Small intestine (tissue), 7 donors: ENCODE measurements around the gene EFCAB9. TPM values are rescaled to one million over a fixed set of nuclear protein-coding genes. Genes with fewer than 3 reads are reported as not detected.

Experiments used
- DNase-seq, 2 donors: peaks; one replicate each; pipeline versions ENCODE4 v3.0.0 to v3.0.0-alpha.2; 2013
- FAIRE-seq: peaks from 2 replicates; lab custom pipeline; 2012; peaks lifted over from hg19 to GRCh38; lab: Jason Lieb, UNC
- H3K27ac ChIP-seq, 3 donors: one replicate each; pipeline ENCODE4 v1.5.1; 2013; ENCODE audit warnings: low read length in 2 of 3, mild to moderate bottlenecking in 2 of 3, control low read depth in 1 of 3, inconsistent platforms in 1 of 3, low read depth in 1 of 3, moderate library complexity in 1 of 3
- H3K27me3 ChIP-seq, 3 donors: one replicate each; pipeline ENCODE4 v1.6.1; 2013; ENCODE audit warnings: low read length in 3 of 3, inconsistent platforms in 1 of 3; ENCODE audit not compliant: control insufficient read depth in 3 of 3, insufficient read depth in 3 of 3
- H3K36me3 ChIP-seq, 3 donors: one replicate each; pipeline ENCODE4 v1.6.1; 2013; ENCODE audit warnings: low read length in 3 of 3, inconsistent platforms in 1 of 3, low read depth in 1 of 3, mild to moderate bottlenecking in 1 of 3, moderate library complexity in 1 of 3; ENCODE audit not compliant: control insufficient read depth in 3 of 3, insufficient read depth in 2 of 3
- H3K4me1 ChIP-seq, 3 donors: one replicate each; pipeline ENCODE4 v1.6.1; 2013; ENCODE audit warnings: low read length in 2 of 3, inconsistent platforms in 1 of 3, low read depth in 1 of 3, mild to moderate bottlenecking in 1 of 3, moderate library complexity in 1 of 3; ENCODE audit not compliant: control insufficient read depth in 3 of 3, insufficient read depth in 2 of 3
- H3K4me3 ChIP-seq, 3 donors: one replicate each; pipeline ENCODE4 v1.5.1; 2013; ENCODE audit warnings: low read length in 3 of 3, control low read depth in 1 of 3, inconsistent platforms in 1 of 3, low read depth in 1 of 3, mild to moderate bottlenecking in 1 of 3, moderate library complexity in 1 of 3
- H3K9me3 ChIP-seq, 2 donors: one replicate each; pipeline ENCODE4 v1.6.1; 2013; ENCODE audit warnings: low read depth in 1 of 2, low read length in 1 of 2; ENCODE audit not compliant: control insufficient read depth in 2 of 2, insufficient read depth in 1 of 2
- WGBS, 3 donors: extraction: QIAGEN DNeasy Blood & Tissue Kit; methylation state at CpG; one replicate each; pipeline ENCODE4 v1.1.7; 2013; 5-methylcytosine and 5-hydroxymethylcytosine counted together
- polyA plus RNA-seq, 4 donors: library from polyadenylated mRNA; stranded (reverse) in 3 of 4; unstranded in 1 of 4; fragments of 200-250 nt in 3 of 4; fragments of 120-200 nt in 1 of 4; gene quantifications; one replicate each; pipeline versions ENCODE4 v1.2.1 to v1.2.3, GENCODE V29; 2013
- donor health status: healthy with polysubstance abuse.
- donor health status: control.
- donor health status: control.
- donor health status: Bipolar disorder and iron deficiency.
- donor health status: healthy.

The EFCAB9 gene
- polyA plus RNA-seq, 4 donors, result not detected

GRCh38 chr5:172243302-172243701, 49.3 kb downstream of the EFCAB9 start:
- Histone ChIP-seq H3K27me3 (no peaks in the 10 kb centered on the region), H3K9me3 (no peaks in the 10 kb centered on the region), H3K4me1 (no peaks in the 10 kb centered on the region), H3K4me3 (no peak overlapping the region), H3K36me3 (peaks cover 0 to 8% (median 0%) of the 10 kb centered on the region in 3 donors), H3K27ac (no peak overlapping the region)
- DNase-seq (no peak), FAIRE-seq (no peak)
- 93 to 100% (median 96%) methylated on average over 3 of the region's 3 CpGs for WGBS, 3 donors

GRCh38 chr5:172245046-172245445, 51.1 kb downstream of the EFCAB9 start:
- H3K27ac ChIP-seq, result no peak overlapping the region
- H3K4me1 ChIP-seq, result no peaks in the 10 kb centered on the region
- no peaks in the 10 kb centered on the region for H3K9me3 ChIP-seq
- DNase-seq, result no peak
- no peaks in the 10 kb centered on the region for H3K27me3 ChIP-seq
- H3K36me3 ChIP-seq, result peaks cover 0 to 8% (median 0%) of the 10 kb centered on the region in 3 donors
- no peak for FAIRE-seq
- 71 to 92% (median 87%) methylated on average over 2 of the region's 2 CpGs for WGBS, 3 donors
- no peak overlapping the region for H3K4me3 ChIP-seq

DNA sequence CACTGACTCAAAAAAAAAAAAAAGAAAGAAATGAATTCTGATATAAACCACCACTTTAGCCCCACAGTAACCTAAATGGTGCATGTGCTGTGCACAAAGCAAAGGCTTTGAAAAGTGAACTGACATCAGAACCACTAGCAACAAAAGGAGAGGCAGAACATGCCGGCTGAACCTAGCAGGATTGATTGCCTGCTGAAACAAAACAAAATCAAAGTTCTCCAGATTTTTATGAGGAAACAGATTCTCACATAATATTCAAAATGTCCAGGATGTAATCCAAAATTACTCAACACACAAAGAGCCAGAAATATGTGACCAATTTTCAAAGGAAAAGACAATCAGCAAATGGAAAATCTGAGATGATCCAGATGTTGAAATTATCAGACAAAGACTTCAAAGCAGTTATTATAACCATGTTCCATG, 51.7 kb downstream of the EFCAB9 start:
- FAIRE-seq (no peak), DNase-seq (no peak)
- H3K27ac ChIP-seq, result no peak overlapping the region
- 70 to 93% (median 83%) methylated on average over 1 of the region's 1 CpG for WGBS, 3 donors
- peaks cover 0 to 8% (median 0%) of the 10 kb centered on the region in 3 donors for H3K36me3 ChIP-seq
- no peaks in the 10 kb centered on the region for H3K27me3 ChIP-seq
- no peak overlapping the region for H3K4me3 ChIP-seq
- peaks cover 0 to 2% of the 10 kb centered on the region in 2 donors for H3K9me3 ChIP-seq
- H3K4me1 ChIP-seq, result no peaks in the 10 kb centered on the region

- WGBS, 3 donors, result 71 to 83% (median 78%) methylated on average over 2 of the region's 2 CpGs
- no peak overlapping the region for H3K4me3 ChIP-seq
- H3K27ac ChIP-seq, result no peak overlapping the region
- H3K36me3 ChIP-seq, result peaks cover 0 to 8% (median 0%) of the 10 kb centered on the region in 3 donors
- DNase-seq, result peak in 1 of 2 donors; percentile 6
- H3K4me1 ChIP-seq, result no peaks in the 10 kb centered on the region
- FAIRE-seq, result no peak
- H3K9me3 ChIP-seq, result peaks cover 0 to 15% of the 10 kb centered on the region in 2 donors
- H3K27me3 ChIP-seq, result no peaks in the 10 kb centered on the region
Observed at GRCh38 chr5:172248637-172249036, 54.7 kb downstream of the EFCAB9 start.

- DNase-seq (no peak), FAIRE-seq (no peak)
- WGBS, 3 donors, result 91 to 97% (median 92%) methylated on average over 1 of the region's 1 CpG
- Histone ChIP-seq H3K27ac (no peak overlapping the region), H3K36me3 (peaks cover 3 to 21% (median 9%) of the 10 kb centered on the region in 3 donors), H3K4me3 (no peak overlapping the region), H3K27me3 (no peaks in the 10 kb centered on the region), H3K4me1 (no peaks in the 10 kb centered on the region), H3K9me3 (peaks cover 2 to 31% of the 10 kb centered on the region in 2 donors)
Observed at GRCh38 chr5:172251419-172251818, 57.4 kb downstream of the EFCAB9 start.

GRCh38 chr5:172252501-172252900, 58.5 kb downstream of the EFCAB9 start:
- H3K4me3 ChIP-seq, result no peak overlapping the region
- DNase-seq, result no peak
- H3K4me1 ChIP-seq, result no peaks in the 10 kb centered on the region
- FAIRE-seq, result no peak
- peaks cover 2 to 36% of the 10 kb centered on the region in 2 donors for H3K9me3 ChIP-seq
- H3K36me3 ChIP-seq, result peaks cover 3 to 21% (median 9%) of the 10 kb centered on the region in 3 donors
- H3K27ac ChIP-seq, result no peak overlapping the region
- WGBS, 3 donors, result 84 to 93% (median 92%) methylated on average over 2 of the region's 2 CpGs
- no peaks in the 10 kb centered on the region for H3K27me3 ChIP-seq

Other genes with a start within 250 kb of the EFCAB9 start
- 10 to 100 TPM; 12.2 to 37.1 (median 15.8) TPM for gene FBXW11, start 187.5 kb upstream of the EFCAB9 start, polyA plus RNA-seq
- gene STK10, start 5.9 kb upstream of the EFCAB9 start, polyA plus RNA-seq, result 10 to 100 TPM in 1 of 4 donors, 1 to 10 TPM in 3; 7.4 to 10.5 (median 9.1) TPM
- gene UBTD2, start 89.6 kb downstream of the EFCAB9 start, polyA plus RNA-seq, result 10 to 100 TPM; 16.9 to 39.1 (median 22.0) TPM